Occipital lobe (tissue), 2 donors: ENCODE results near the gene ACTC1. TPM values are rescaled to one million over a fixed set of nuclear protein-coding genes. Genes with fewer than 3 reads are reported as not detected.

ENCODE experiments used
- DNase-seq: peaks from one replicate; lab custom pipeline; 2025; lab: John Stamatoyannopoulos, UW
- total RNA-seq: library from RNA; depleted of rRNA; stranded (reverse); fragments of >200 nt; gene quantifications from one replicate; pipeline ENCODE4 v1.2.3, GENCODE V29; 2014

Gene ACTC1
- total RNA-seq, 1 donor from 2014 or later, result 0.31 TPM

DNA sequence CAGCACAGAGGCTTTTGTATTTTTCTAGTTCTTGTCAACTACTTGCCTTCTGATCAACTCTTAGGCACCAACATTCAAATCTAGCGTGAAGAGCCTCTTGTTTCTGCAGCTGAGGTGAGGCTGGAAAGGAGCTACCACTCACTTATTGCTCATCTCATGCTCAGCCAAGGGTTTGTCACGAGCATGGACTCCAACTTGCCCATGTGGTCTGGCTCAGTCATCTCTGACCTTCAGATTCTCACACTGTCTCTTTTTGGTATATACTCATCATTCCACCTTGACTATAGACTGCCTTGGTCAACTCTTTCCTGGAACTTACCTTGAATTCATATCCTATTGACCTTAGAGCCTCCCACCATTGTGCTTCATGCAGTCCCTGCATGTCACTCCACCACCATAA lies 35.4 kb downstream of the ACTC1 start:
- no peak for DNase-seq

- DNase-seq, result no peak
These were observed 36.0 kb downstream of the ACTC1 start for GRCh38 chr15:34759347-34759746.

DNA sequence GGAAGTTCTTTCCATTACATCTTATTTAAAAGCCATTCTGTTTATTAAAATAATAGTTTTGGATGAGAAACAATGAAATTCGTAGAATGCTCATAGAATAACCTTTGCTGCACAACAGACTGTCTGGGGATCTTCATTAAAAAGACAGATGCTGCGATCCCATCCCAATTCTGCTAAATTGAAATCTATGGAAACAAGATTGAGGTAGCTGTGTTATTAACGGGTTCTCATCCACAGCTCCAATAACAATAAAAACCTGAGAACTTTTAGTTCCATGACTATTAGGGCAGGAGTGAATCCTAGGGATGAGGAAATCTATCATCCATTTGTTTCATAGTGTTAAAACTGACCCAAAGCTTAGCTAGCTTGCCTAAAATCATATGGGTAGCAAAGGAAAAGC lies 38.1 kb downstream of the ACTC1 start:
- DNase-seq, result no peak

DNA sequence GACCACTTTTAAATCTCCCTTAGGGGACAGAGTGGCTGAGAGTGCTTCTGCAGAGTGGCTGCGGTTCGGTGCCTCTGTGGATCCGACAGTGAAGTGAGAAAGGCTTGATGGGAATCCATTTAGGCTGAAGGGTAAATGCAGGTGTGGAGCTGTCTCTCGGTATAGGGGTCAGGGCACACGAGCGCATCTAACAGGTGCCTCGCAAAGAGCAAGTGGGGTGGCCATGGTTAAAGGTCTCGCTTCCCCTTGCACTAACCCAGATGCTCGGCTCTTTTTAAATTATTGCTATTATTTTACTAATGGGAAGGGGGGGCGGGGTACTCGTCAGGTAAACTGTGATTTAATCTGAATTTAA lies 40.0 kb downstream of the ACTC1 start:
- DNase-seq, result no peak

DNA sequence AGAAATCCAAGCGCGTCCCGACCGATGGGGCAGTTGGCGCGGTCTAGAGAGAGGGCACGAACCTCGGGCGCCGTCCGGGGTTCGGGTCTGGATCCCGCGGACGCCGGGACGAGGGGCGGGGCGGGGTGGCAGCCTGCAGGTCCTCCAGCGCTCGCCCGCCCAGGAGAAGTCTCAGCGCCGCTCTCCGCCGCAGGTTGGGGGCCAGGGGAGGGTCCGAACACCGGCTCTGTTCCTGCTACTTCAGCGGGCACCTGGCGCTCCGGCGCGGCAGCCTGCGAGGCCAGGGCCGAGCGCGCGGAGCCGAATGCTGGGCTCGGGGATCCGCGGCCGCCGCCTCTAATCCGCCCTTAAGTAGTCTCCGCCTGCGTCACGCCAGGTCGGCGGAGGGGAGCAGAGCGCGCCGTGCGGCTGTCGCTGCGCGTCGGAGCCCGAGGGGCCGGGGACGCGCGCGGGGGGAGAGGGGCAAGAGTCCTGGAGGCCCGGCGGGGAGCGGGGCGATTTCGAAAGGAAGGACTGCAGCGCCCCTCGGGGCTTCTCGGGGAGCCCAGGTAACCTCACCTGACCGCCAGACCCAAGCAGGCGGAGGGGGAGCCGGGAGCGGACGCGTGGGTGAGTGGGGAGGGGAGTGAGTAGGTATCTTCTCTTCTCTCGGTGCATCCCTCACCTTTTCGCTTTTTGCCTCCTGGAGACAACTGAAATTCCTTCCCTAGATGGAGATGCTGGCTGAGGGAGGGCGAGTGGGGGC lies 40.5 kb downstream of the ACTC1 start, which contains the start of gene GJD2:
Gene GJD2 (minus strand): TSS at position 325 of the 745 bp plus-strand sequence. CDS start 510 bp downstream, outside the sequence.
- no peak for DNase-seq

GRCh38 chr15:34754171-34754601 lies 41.2 kb downstream of the ACTC1 start:
- no peak for DNase-seq

GRCh38 chr15:34753236-34753894 lies 42.0 kb downstream of the ACTC1 start:
- DNase-seq, result no peak

- no peak for DNase-seq
These were observed 45.7 kb downstream of the ACTC1 start for GRCh38 chr15:34749691-34750090.

Other genes starting within 250 kb of the ACTC1 start
- 39.9 TPM for gene GOLGA8B, start 211.9 kb downstream of the ACTC1 start, total RNA-seq
- 1.1 TPM for gene GJD2, start 40.6 kb downstream of the ACTC1 start, total RNA-seq
- 36.8 TPM for gene AQR, start 174.2 kb upstream of the ACTC1 start, total RNA-seq
- 110 TPM for gene ZNF770, start 192.7 kb upstream of the ACTC1 start, total RNA-seq